ENCODE data around the gene CLDN5.

CLDN5 gene

GRCh38 chr22:19533857-19534256 is 9.6 kb upstream of the CLDN5 start:
- TF ChIP-seq GATA2 (IDR thresholded peaks at IDR 0.05; ENCODE audit: low read depth, low read length) (no peak), GATA3 (IDR thresholded peaks at IDR 0.05; ENCODE audit: low read depth, low read length) (no peak)

DNA sequence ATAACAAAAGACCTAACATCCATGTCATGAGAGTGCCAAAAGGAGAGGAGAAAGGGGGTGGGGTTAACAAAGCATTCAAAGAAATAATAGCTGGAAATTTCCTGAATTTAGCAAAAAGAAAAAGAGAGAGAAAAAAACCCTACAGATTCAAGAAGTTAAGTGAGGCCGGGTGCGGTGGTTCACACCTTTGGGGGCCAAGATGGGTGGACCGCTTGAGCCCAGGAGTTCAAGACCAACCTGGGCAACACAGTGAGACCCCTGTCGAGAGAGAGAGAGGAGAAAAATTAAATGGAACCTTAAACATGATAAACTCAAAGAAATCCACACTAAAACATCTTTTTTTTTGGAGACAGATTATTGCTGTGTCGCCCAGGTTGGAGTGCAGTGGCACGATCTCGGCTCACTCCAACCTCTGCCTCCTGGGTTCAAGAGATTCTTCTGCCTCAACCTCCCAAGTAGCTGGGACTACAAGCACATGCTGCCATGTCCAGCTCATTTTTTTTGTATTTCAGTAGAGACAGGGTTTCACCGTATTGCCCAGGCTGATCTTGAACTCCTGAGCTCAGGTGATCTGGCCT is 8.9 kb upstream of the CLDN5 start:
- TF ChIP-seq GATA3 (IDR thresholded peaks at IDR 0.05; ENCODE audit: low read depth, low read length) (no peak), GATA2 (IDR thresholded peaks at IDR 0.05; ENCODE audit: low read depth, low read length) (no peak)

DNA sequence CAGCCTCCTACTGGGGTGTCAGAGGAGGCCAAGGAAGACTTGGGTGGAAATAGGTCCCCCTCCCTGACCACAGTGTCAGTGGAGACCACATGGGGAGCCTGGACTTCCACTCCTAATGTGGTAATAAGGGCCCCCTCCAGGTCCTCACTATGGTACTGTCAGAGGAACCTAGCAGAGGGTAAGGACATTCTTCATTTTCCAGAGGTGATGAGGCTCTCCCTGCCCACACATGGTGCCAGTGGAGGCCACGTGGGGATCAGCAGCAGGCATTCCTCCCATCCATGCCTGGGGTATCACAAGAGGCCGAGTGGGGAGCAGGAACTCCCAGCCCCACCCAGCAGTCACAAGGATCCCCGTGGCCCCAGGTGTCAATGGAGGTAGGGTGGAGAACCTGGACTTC is 6.5 kb upstream of the CLDN5 start:
- no peak for TF ChIP-seq GATA3 (IDR thresholded peaks at IDR 0.05; ENCODE audit: low read depth, low read length)
- no peak for TF ChIP-seq GATA2 (IDR thresholded peaks at IDR 0.05; ENCODE audit: low read depth, low read length)

- no peak for TF ChIP-seq GATA3 (IDR thresholded peaks at IDR 0.05; ENCODE audit: low read depth, low read length)
- no peak for TF ChIP-seq GATA2 (IDR thresholded peaks at IDR 0.05; ENCODE audit: low read depth, low read length)
Observed at GRCh38 chr22:19529811-19530210, 5.6 kb upstream of the CLDN5 start.

- no peak for TF ChIP-seq GATA3 (IDR thresholded peaks at IDR 0.05; ENCODE audit: low read depth, low read length)
- no peak for TF ChIP-seq GATA2 (IDR thresholded peaks at IDR 0.05; ENCODE audit: low read depth, low read length)
Observed at GRCh38 chr22:19527861-19528417, 3.7 kb upstream of the CLDN5 start.

DNA sequence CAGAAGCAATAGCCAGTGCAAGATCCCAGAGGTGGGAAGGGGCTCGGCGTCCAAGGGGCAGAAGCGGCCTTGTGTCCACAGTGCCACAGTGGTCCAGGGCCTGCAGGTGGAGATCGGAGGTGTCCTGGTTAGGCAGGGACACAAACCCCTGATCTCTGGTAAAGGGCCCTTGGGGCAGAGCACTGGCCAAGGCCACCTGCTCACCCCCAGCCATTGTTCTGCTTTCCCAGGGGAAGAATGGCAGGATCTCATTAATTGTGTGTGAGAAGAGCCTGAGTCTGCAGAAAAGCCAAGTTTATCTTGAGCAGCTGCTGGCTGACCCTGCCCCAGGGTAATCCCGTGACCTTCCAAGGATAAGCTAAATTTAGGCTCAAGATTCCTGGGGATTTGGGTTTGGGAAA is 3.1 kb upstream of the CLDN5 start:
- no peak for TF ChIP-seq GATA3 (IDR thresholded peaks at IDR 0.05; ENCODE audit: low read depth, low read length)
- TF ChIP-seq GATA2 (IDR thresholded peaks at IDR 0.05; ENCODE audit: low read depth, low read length): no peak

DNA sequence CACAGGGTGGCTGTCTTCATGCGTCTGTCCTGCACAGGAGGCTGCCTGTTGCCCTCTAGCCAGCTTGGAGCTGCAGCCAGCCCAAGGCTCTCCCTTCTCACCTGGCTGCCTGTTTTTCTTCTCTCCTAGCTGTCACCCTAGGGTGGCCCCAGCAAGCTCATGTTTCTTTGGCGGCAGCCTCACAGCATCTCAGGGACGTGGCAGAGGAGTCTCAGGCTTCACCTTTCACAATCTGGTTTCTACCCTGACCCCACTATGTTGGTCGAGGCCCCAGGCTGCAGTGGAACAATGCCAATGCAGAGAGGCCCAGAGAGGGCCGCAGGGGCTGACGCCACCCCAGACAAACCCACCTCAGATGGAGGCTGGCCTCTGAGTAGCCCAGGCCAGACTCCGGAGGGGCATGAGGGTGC is 2.5 kb upstream of the CLDN5 start:
- TF ChIP-seq GATA3 (IDR thresholded peaks at IDR 0.05; ENCODE audit: low read depth, low read length) (no peak), GATA2 (IDR thresholded peaks at IDR 0.05; ENCODE audit: low read depth, low read length) (no peak)

- TF ChIP-seq GATA3 (IDR thresholded peaks at IDR 0.05; ENCODE audit: low read depth, low read length) (no peak), GATA2 (IDR thresholded peaks at IDR 0.05; ENCODE audit: low read depth, low read length) (no peak)
Observed at GRCh38 chr22:19526076-19526701, 2.0 kb upstream of the CLDN5 start.

- TF ChIP-seq GATA2 (IDR thresholded peaks at IDR 0.05; ENCODE audit: low read depth, low read length) (peak; percentile 58; the same call in 1 of the 2 replicates), GATA3 (IDR thresholded peaks at IDR 0.05; ENCODE audit: low read depth, low read length) (no peak)
Observed at GRCh38 chr22:19525666-19526065, 1.5 kb upstream of the CLDN5 start.

DNA sequence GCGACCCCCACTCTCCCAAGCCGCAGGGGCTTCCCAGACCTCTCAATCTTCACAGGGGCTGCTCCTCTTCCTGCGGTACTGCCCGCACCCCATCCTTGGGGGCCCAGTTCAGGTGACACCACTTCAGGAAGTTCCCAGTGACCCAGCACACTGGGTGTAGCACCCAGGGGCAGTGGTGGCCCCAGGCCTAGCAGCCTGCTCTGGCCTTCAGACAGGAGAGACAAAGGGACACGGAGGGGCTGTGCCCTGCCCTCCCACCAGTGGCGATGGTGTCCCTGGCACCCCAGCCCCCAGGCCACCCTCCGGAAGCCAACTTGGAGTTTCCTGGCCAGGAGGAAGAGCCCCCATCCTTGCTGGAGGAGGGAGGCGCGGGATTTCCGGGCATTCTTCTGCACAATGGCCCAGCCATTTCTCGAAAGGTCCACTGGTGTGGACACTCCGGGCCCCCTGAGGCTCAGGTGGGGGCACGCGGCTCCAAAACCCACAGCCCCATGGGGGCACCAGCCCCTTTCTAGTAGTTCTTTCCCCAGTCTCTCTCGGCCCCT is 978 bp upstream of the CLDN5 start:
- TF ChIP-seq GATA3 (IDR thresholded peaks at IDR 0.05; ENCODE audit: low read depth, low read length): no peak
- TF ChIP-seq GATA2 (IDR thresholded peaks at IDR 0.05; ENCODE audit: low read depth, low read length): no peak

- TF ChIP-seq GATA2 (IDR thresholded peaks at IDR 0.05; ENCODE audit: low read depth, low read length) (no peak), GATA3 (IDR thresholded peaks at IDR 0.05; ENCODE audit: low read depth, low read length) (no peak)
Observed at GRCh38 chr22:19523240-19524169, 705 bp downstream of the CLDN5 start.

GRCh38 chr22:19522881-19523239 is 1.4 kb downstream of the CLDN5 start:
- TF ChIP-seq GATA3 (IDR thresholded peaks at IDR 0.05; ENCODE audit: low read depth, low read length): no peak
- TF ChIP-seq GATA2 (IDR thresholded peaks at IDR 0.05; ENCODE audit: low read depth, low read length): no peak

GRCh38 chr22:19522190-19522880 is 1.9 kb downstream of the CLDN5 start:
- TF ChIP-seq GATA3 (IDR thresholded peaks at IDR 0.05; ENCODE audit: low read depth, low read length): no peak
- TF ChIP-seq GATA2 (IDR thresholded peaks at IDR 0.05; ENCODE audit: low read depth, low read length): no peak
